Endothelial cell of umbilical vein (primary cell): ENCODE data around the gene PUM2. TPM values are rescaled to one million over a fixed set of nuclear protein-coding genes. Genes with fewer than 3 reads are reported as not detected.

Experiments
- BruUV-seq: library from RNA; stranded (reverse); fragments of 400-500 nt; replicated peaks from 2 replicates; lab custom pipeline; 2021; lab: Mats Ljungman, UMichigan
- CTCF ChIA-PET: fragments of 300-600, 350-600 bp; sonication (Branson Sonifier 250); formaldehyde crosslinking; loops from one replicate; lab custom pipeline; 2021; ENCODE audit warnings: antibody characterized with exemption, inconsistent platforms; lab: Charles Lee
- POLR2A ChIA-PET: fragments of 300-600, 350-600 bp; sonication (Branson Sonifier 250); formaldehyde crosslinking; loops from one replicate; lab custom pipeline; 2021; ENCODE audit warnings: antibody characterized with exemption, inconsistent platforms; lab: Charles Lee
- DNase-seq: peaks from one replicate; pipeline ENCODE4 v3.0.0-alpha.2; 2011; ENCODE audit warnings: low read depth, low spot score
- FAIRE-seq: peaks from 2 replicates; lab custom pipeline; 2011; peaks lifted over from hg19 to GRCh38; lab: Jason Lieb, UNC
- H2AFZ ChIP-seq: 2 replicates; pipeline ENCODE4 v1.6.0; 2012; ENCODE audit warnings: low read depth, low read length, control low read depth, inconsistent platforms
- H3K27ac ChIP-seq: 2 replicates; pipeline ENCODE4 v1.5.1; 2011; ENCODE audit warnings: low read depth, mild to moderate bottlenecking, control low read depth, low read length, moderate library complexity; ENCODE audit not compliant: insufficient read depth
- H3K27me3 ChIP-seq, 2 experiments: 2 replicates each; pipeline versions ENCODE4 v1.6.0 to v1.6.1; 2011; ENCODE audit warnings: low read length in 2 of 2, mixed read lengths in 1 of 2; ENCODE audit not compliant: control insufficient read depth in 2 of 2, insufficient read depth in 2 of 2
- H3K36me3 ChIP-seq, 2 experiments: 2 replicates in 1 of 2; 3 replicates in 1 of 2; pipeline ENCODE4 v1.5.1; 2011; ENCODE audit warnings: low read length in 2 of 2, mild to moderate bottlenecking in 1 of 2, moderate library complexity in 1 of 2; ENCODE audit not compliant: control insufficient read depth in 2 of 2, insufficient read depth in 2 of 2; ENCODE audit errors: extremely low read depth in 1 of 2
- H3K4me1 ChIP-seq: 3 replicates; pipeline ENCODE4 v1.5.1; 2011; ENCODE audit warnings: mild to moderate bottlenecking, low read length; ENCODE audit not compliant: control insufficient read depth, insufficient read depth; ENCODE audit errors: extremely low read depth
- H3K4me2 ChIP-seq: 2 replicates; pipeline ENCODE4 v1.6.1; 2011; ENCODE audit warnings: low read length, control low read depth, mixed read lengths; ENCODE audit not compliant: insufficient read depth
- H3K4me3 ChIP-seq, 3 experiments: fragments of 200-600 bp in 1 of 3; sonication (generic), shearing (Covaris generic) in 1 of 3; replicated peaks in 1 of 3; 2 replicates each; pipeline ENCODE4 v1.5.1; 2011 to 2016; ENCODE audit warnings: control low read depth in 3 of 3, low read length in 3 of 3, mild to moderate bottlenecking in 2 of 3, inconsistent platforms in 1 of 3, low read depth in 1 of 3, moderate library complexity in 1 of 3; ENCODE audit not compliant: insufficient read depth in 1 of 3
- H3K79me2 ChIP-seq: 2 replicates; pipeline ENCODE4 v1.6.0; 2012; ENCODE audit warnings: low read length, inconsistent platforms; ENCODE audit not compliant: control insufficient read depth, insufficient read depth
- H3K9ac ChIP-seq: replicated peaks from 2 replicates; pipeline ENCODE3; 2011; ENCODE audit warnings: low read length, control low read depth; ENCODE audit not compliant: insufficient read depth; ENCODE audit errors: extremely low read depth
- H3K9me1 ChIP-seq: replicated peaks from 3 replicates; pipeline ENCODE4 v1.6.0; 2011; ENCODE audit warnings: mild to moderate bottlenecking, low read length; ENCODE audit not compliant: control insufficient read depth, insufficient read depth; ENCODE audit errors: extremely low read depth
- H3K9me3 ChIP-seq: replicated peaks from 2 replicates; pipeline ENCODE4 v1.5.1; 2012; ENCODE audit warnings: low read length, inconsistent platforms; ENCODE audit not compliant: control insufficient read depth, insufficient read depth
- H4K20me1 ChIP-seq: replicated peaks from 2 replicates; pipeline ENCODE3; 2011; ENCODE audit warnings: mild to moderate bottlenecking, low read length; ENCODE audit not compliant: control insufficient read depth, insufficient read depth; ENCODE audit errors: extremely low read depth
- EZH2 ChIP-seq: IDR thresholded peaks from 2 replicates; pipeline ENCODE4 v1.6.1; 2012; ENCODE audit warnings: borderline replicate concordance, low read depth, mild to moderate bottlenecking, moderate library complexity, low read length, inconsistent platforms; ENCODE audit not compliant: severe bottlenecking
- FOS ChIP-seq: IDR thresholded peaks from 2 replicates; pipeline ENCODE4 v1.6.1; 2011; ENCODE audit warnings: mild to moderate bottlenecking, low read length, moderate library complexity, borderline replicate concordance; ENCODE audit not compliant: insufficient read depth
- GATA2 ChIP-seq: IDR thresholded peaks from 2 replicates; pipeline ENCODE4 v1.7.0; 2011; ENCODE audit warnings: low read depth, mild to moderate bottlenecking, moderate library complexity, mixed read lengths, low read length; ENCODE audit not compliant: insufficient read length, insufficient read depth
- JUN ChIP-seq: IDR thresholded peaks from 2 replicates; pipeline ENCODE4 v1.6.1; 2011; ENCODE audit warnings: borderline replicate concordance, low read depth; ENCODE audit not compliant: insufficient read length, insufficient read depth
- MYC ChIP-seq: IDR thresholded peaks from one replicate; pipeline ENCODE4 v1.6.1; 2011; ENCODE audit warnings: mild to moderate bottlenecking, low read depth, low read length
- POLR2A ChIP-seq: IDR thresholded peaks from 2 replicates; pipeline ENCODE4 v1.6.1; 2012; ENCODE audit warnings: low read depth, mild to moderate bottlenecking, control low read depth, low read length
- POLR2AphosphoS5 ChIP-seq: IDR thresholded peaks from 2 replicates; pipeline ENCODE4 v1.6.1; 2012; ENCODE audit warnings: low read depth, mild to moderate bottlenecking, control low read depth, low read length, moderate library complexity; ENCODE audit not compliant: insufficient read depth
- dilution Hi-C: fragments of 300-500 bp; cut with MboI; formaldehyde crosslinking; loops from one replicate; pipeline ENCODE4 v1.15.0; 2019; ENCODE audit warnings: low sequenced_read_pairs; ENCODE audit not compliant: extremely low pct_ligation_motif_present
- intact Hi-C: fragments of 100-400 bp; cut with micrococcal nuclease; formaldehyde crosslinking; loops from one replicate; pipeline ENCODE4 v1.10.0; 2022
- polyA plus RNA-seq, 4 experiments: library from polyadenylated mRNA; depleted of rRNA in 3 of 4; stranded (reverse) in 3 of 4; unstranded in 1 of 4; fragments of >200 nt; gene quantifications; 2 replicates each; pipeline versions ENCODE4 v1.2.1 to v1.2.3, GENCODE V29; 2011 to 2012; ENCODE audit warnings: missing spikeins in 1 of 4
- total RNA-seq: library from RNA; stranded (reverse); gene quantifications from 2 replicates; pipeline ENCODE4 v1.2.3, GENCODE V29; 2021
- TF ChIP-seq, protein P1 (sequence below): IDR thresholded peaks from 2 replicates; pipeline ENCODE4 v1.6.1; 2011; ENCODE audit not compliant: insufficient read depth, insufficient read length
- TF ChIP-seq, protein P2 (sequence below), 2 donors: IDR thresholded peaks; 1 replicate in 1 of 2; 2 replicates in 1 of 2; pipeline ENCODE4 v1.5.1; 2011; ENCODE audit warnings: low read length in 2 of 2, mild to moderate bottlenecking in 2 of 2, moderate library complexity in 2 of 2, control low read depth in 1 of 2, inconsistent platforms in 1 of 2, low read depth in 1 of 2; ENCODE audit not compliant: insufficient read depth in 1 of 2; ENCODE audit errors: extremely low read depth in 1 of 2

Gene PUM2
- total and polyA plus RNA-seq, 2 donors (not counting 3 experiments of a cell fraction or from before 2014, with no cell fraction given): 32.9 to 83.7 TPM

DNA sequence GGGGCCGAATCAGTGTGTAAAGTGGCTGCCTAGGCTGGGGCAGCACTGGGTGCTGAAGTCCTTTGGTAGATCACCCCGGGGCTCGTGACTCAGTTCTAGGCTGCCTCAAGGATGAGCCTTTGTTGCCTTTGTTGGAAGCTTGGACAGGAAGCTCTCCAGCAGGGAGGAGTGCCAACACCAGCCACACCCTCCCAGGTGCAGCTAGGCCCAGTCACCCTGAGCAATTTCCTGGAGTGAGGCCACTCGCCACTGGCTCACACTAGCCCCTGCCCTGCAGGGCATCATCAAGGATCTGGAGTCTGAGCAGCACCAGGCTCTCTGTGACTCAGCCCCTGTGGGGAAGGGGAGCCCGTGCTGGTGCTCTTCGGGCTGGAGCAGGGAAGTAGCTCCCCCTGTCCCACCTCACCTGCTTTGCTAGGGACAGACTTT is 119.0 kb downstream of the PUM2 start:
- CTCF ChIA-PET: interaction anchor here (0.7 to 1.6 kb wide), 7 partner anchors 9 to 216 kb away, joined by 3 to 6 read pairs (median 3); no protein-coding TSS in a partner anchor
- FAIRE-seq (peak; percentile 4), DNase-seq (peak; percentile 22)
- POLR2A ChIA-PET: no interaction called here
- Histone ChIP-seq H3K4me3 (no peak overlapping the region), H3K9me3 (no peaks in the 10 kb centered on the region), H3K79me2 (no peaks in the 10 kb centered on the region), H3K4me2 (no peak overlapping the region), H3K27ac (no peak overlapping the region), H3K9me1 (no peaks in the 10 kb centered on the region), H3K4me1 (peaks cover 4% of the 10 kb centered on the region), H3K9ac (no peak overlapping the region), H3K27me3 (peaks cover 0 to 2% of the 10 kb centered on the region in 2 experiments), H4K20me1 (no peaks in the 10 kb centered on the region), H3K36me3 (no peaks in the 10 kb centered on the region), H2AFZ (no peak overlapping the region)
- intact Hi-C loops: no loop called here
- dilution Hi-C loops: no loop called here
- TF ChIP-seq FOS (peak; percentile 61), POLR2AphosphoS5 (peak; percentile 40), EZH2 (no peak)
- BruUV-seq: no TSS peak

DNA sequence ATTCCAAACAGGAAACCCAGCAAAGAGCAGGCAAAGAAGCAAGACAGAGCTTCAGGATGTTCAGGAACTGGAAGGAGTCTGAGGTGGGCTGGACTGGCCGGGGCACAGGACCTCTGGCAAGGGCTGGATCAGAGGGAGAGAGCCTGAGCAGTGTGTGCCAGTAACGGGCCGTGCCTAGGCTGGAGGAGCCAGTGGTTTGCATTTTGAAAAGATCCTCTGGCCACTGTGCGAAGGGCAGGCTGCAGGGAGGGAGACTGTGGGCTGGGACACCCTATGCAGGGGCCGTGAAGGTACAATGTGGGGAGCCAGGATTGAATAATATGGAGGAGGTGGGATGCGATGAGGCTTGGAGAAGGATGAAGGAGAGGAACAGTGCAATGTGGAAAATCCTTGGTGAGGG is 119.5 kb downstream of the PUM2 start:
- CTCF ChIA-PET: interaction anchor here (0.7 to 1.6 kb wide), 8 partner anchors 8 to 216 kb away, joined by 3 to 6 read pairs (median 4); no protein-coding TSS in a partner anchor
- Histone ChIP-seq H3K9ac (no peak overlapping the region), H3K36me3 (no peaks in the 10 kb centered on the region), H3K9me3 (no peaks in the 10 kb centered on the region), H3K9me1 (no peaks in the 10 kb centered on the region), H3K4me1 (peaks cover 4% of the 10 kb centered on the region), H3K4me3 (no peak overlapping the region), H3K27me3 (peaks cover 2% of the 10 kb centered on the region in 2 experiments), H3K27ac (no peak overlapping the region), H3K4me2 (no peak overlapping the region), H3K79me2 (no peaks in the 10 kb centered on the region), H2AFZ (peak overlapping the region; percentile 15), H4K20me1 (no peaks in the 10 kb centered on the region)
- intact Hi-C loops (no loop called here), dilution Hi-C loops (no loop called here)
- no TSS peak for BruUV-seq
- FAIRE-seq: no peak
- no peak for DNase-seq
- no peak for TF ChIP-seq FOS
- TF ChIP-seq, protein P1, sequence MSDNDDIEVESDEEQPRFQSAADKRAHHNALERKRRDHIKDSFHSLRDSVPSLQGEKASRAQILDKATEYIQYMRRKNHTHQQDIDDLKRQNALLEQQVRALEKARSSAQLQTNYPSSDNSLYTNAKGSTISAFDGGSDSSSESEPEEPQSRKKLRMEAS: no peak
- TF ChIP-seq POLR2AphosphoS5: no peak
- TF ChIP-seq EZH2: no peak
- TF ChIP-seq POLR2A: no peak
- no peak for TF ChIP-seq MYC
- TF ChIP-seq, protein P2, sequence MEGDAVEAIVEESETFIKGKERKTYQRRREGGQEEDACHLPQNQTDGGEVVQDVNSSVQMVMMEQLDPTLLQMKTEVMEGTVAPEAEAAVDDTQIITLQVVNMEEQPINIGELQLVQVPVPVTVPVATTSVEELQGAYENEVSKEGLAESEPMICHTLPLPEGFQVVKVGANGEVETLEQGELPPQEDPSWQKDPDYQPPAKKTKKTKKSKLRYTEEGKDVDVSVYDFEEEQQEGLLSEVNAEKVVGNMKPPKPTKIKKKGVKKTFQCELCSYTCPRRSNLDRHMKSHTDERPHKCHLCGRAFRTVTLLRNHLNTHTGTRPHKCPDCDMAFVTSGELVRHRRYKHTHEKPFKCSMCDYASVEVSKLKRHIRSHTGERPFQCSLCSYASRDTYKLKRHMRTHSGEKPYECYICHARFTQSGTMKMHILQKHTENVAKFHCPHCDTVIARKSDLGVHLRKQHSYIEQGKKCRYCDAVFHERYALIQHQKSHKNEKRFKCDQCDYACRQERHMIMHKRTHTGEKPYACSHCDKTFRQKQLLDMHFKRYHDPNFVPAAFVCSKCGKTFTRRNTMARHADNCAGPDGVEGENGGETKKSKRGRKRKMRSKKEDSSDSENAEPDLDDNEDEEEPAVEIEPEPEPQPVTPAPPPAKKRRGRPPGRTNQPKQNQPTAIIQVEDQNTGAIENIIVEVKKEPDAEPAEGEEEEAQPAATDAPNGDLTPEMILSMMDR (IDR thresholded peaks at IDR 0.05; ENCODE audit: extremely low read depth in 1 of 2, insufficient read depth in 1 of 2, low read depth in 1 of 2, low read length in 2 of 2): no peak
- no peak for TF ChIP-seq JUN
- TF ChIP-seq GATA2: no peak
- POLR2A ChIA-PET: no interaction called here
